SK-N-MC (cell line): ENCODE data around the gene ATG13.

Experiments used
- EZH2 ChIP-seq: fragments of 200-600 bp; sonication (generic); IDR thresholded peaks from one replicate; pipeline ENCODE4 v1.6.1; 2017; ENCODE audit warnings: antibody characterized with exemption
- FOXP2 ChIP-seq: optimal IDR thresholded peaks from 2 replicates; pipeline ENCODE3; 2011; ENCODE audit warnings: mild to moderate bottlenecking, moderate library complexity; ENCODE audit not compliant: insufficient read depth; ENCODE audit errors: extremely low read length, control extremely low read depth
- POLR2AphosphoS5 ChIP-seq: IDR thresholded peaks from 2 replicates; pipeline ENCODE4 v1.6.1; 2012; ENCODE audit warnings: mild to moderate bottlenecking, low read depth, low read length, borderline replicate concordance

DNA sequence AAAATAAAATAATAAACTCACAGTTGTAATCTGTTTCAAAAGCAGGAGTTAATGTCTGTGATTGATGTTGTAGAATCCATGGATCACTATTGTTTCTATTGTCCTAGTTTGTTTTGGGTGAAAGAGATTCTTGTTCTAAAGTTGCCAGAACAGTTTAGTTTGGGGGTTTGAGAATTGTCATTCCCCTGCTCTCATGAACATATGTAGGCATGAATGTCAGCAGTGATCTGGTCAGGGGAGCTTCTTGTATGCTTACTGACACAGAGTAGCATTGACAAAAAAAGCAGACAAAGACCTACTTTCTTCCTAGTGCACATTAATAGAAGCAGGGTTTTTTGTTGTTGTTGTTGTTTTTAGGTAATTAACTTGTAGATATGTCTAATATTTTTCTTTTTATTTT, 44.5 kb downstream of the ATG13 start:
- TF ChIP-seq POLR2AphosphoS5 (no peak), EZH2 (no peak), FOXP2 (no peak)
